Loucy (cell line): Measurements from ENCODE around the gene MAPK8.

ENCODE experiments used
- H2AFZ ChIP-seq: fragments of 200-600 bp; sonication (generic); 2 replicates; pipeline ENCODE4 v1.6.0; 2016; ENCODE audit warnings: antibody characterized with exemption, mild to moderate bottlenecking, low read length, moderate library complexity
- H3F3A ChIP-seq: fragments of 200-600 bp; 2 replicates; pipeline ENCODE4 v1.6.0; 2016; ENCODE audit warnings: antibody characterized with exemption, low read depth, mild to moderate bottlenecking
- H3K27me3 ChIP-seq: fragments of 200-600 bp; sonication (generic); 2 replicates; pipeline ENCODE4 v1.6.1; 2014; ENCODE audit warnings: low read length, mild to moderate bottlenecking; ENCODE audit not compliant: insufficient read depth, poor library complexity, severe bottlenecking
- H3K36me3 ChIP-seq: fragments of 200-600 bp; sonication (generic); 2 replicates; pipeline ENCODE4 v1.6.1; 2016; ENCODE audit warnings: low read length; ENCODE audit not compliant: insufficient read depth
- H3K4me1 ChIP-seq: fragments of 200-600 bp; sonication (generic); 2 replicates; pipeline ENCODE4 v1.5.1; 2014; ENCODE audit warnings: low read length, mild to moderate bottlenecking; ENCODE audit not compliant: insufficient read depth, poor library complexity, severe bottlenecking
- H3K4me2 ChIP-seq: fragments of 200-600 bp; sonication (generic); 2 replicates; pipeline ENCODE4 v1.6.0; 2014; ENCODE audit warnings: antibody characterized with exemption, low read length, low read depth, mild to moderate bottlenecking; ENCODE audit not compliant: poor library complexity, severe bottlenecking
- H3K4me3 ChIP-seq: fragments of 200-600 bp; sonication (generic); 2 replicates; pipeline ENCODE4 v1.5.1; 2014; ENCODE audit warnings: low read length, mild to moderate bottlenecking, mixed read lengths; ENCODE audit not compliant: poor library complexity, severe bottlenecking
- H3K79me2 ChIP-seq: fragments of 200-600 bp; sonication (generic); 2 replicates; pipeline ENCODE4 v1.6.1; 2014; ENCODE audit warnings: low read length; ENCODE audit not compliant: insufficient read depth
- H3K9ac ChIP-seq: fragments of 200-600 bp; sonication (generic); 2 replicates; pipeline ENCODE4 v1.6.0; 2014; ENCODE audit warnings: mild to moderate bottlenecking, low read depth, low read length, moderate library complexity; ENCODE audit not compliant: poor library complexity, severe bottlenecking
- H3K9me2 ChIP-seq: fragments of 200-600 bp; sonication (generic); replicated peaks from 2 replicates; pipeline ENCODE4 v1.6.1; 2016; ENCODE audit warnings: low read depth, low read length, mixed read lengths
- H3K9me3 ChIP-seq: fragments of 200-600 bp; sonication (generic); 2 replicates; pipeline ENCODE4 v1.6.1; 2014; ENCODE audit warnings: mild to moderate bottlenecking, antibody characterized with exemption, low read length, low read depth; ENCODE audit not compliant: insufficient read depth
- H4K20me1 ChIP-seq: fragments of 200-600 bp; sonication (generic); 2 replicates; pipeline ENCODE4 v1.6.0; 2014; ENCODE audit warnings: antibody characterized with exemption, low read length, mild to moderate bottlenecking; ENCODE audit not compliant: insufficient read depth, poor library complexity, severe bottlenecking
- CTCF ChIP-seq: fragments of 200-600 bp; sonication (generic); conservative IDR thresholded peaks from 2 replicates; pipeline ENCODE4 v1.5.1; 2014; ENCODE audit warnings: mild to moderate bottlenecking, antibody characterized with exemption, low read length
- EZH2phosphoT487 ChIP-seq: fragments of 200-600 bp; IDR thresholded peaks from 2 replicates; pipeline ENCODE4 v1.6.1; 2018; ENCODE audit warnings: antibody characterized with exemption, mild to moderate bottlenecking, moderate library complexity, borderline replicate concordance

MAPK8 gene

GRCh38 chr10:48470115-48470892 lies 163.8 kb downstream of the MAPK8 start:
- peaks cover 14% of the 10 kb centered on the region; the same call in 1 of the 2 replicates for H3K79me2 ChIP-seq
- H4K20me1 ChIP-seq: no peaks in the 10 kb centered on the region
- peak overlapping the region; percentile 95 for H3K4me2 ChIP-seq
- TF ChIP-seq CTCF (no peak), EZH2phosphoT487 (no peak)
- H3K4me3 ChIP-seq: peak overlapping the region; percentile 73
- H3K9me2 ChIP-seq: no peaks in the 10 kb centered on the region
- peaks cover 50% of the 10 kb centered on the region for H3K4me1 ChIP-seq
- no peaks in the 10 kb centered on the region for H3K27me3 ChIP-seq
- H2AFZ ChIP-seq: no peak overlapping the region
- no peaks in the 10 kb centered on the region for H3K9me3 ChIP-seq
- H3K9ac ChIP-seq: peak overlapping the region; percentile 97
- H3F3A ChIP-seq: peaks cover 3% of the 10 kb centered on the region; the same call in 1 of the 2 replicates
- no peaks in the 10 kb centered on the region for H3K36me3 ChIP-seq

- H3K4me2 ChIP-seq: peak overlapping the region; percentile 95
- H3K4me1 ChIP-seq: peaks cover 50% of the 10 kb centered on the region
- no peaks in the 10 kb centered on the region for H3K36me3 ChIP-seq
- no peak for TF ChIP-seq CTCF
- no peak for TF ChIP-seq EZH2phosphoT487
- peaks cover 3% of the 10 kb centered on the region; the same call in 1 of the 2 replicates for H3F3A ChIP-seq
- no peaks in the 10 kb centered on the region for H3K27me3 ChIP-seq
- no peaks in the 10 kb centered on the region for H3K9me3 ChIP-seq
- peak overlapping the region; percentile 97 for H3K9ac ChIP-seq
- peaks cover 14% of the 10 kb centered on the region; the same call in 1 of the 2 replicates for H3K79me2 ChIP-seq
- no peak overlapping the region for H2AFZ ChIP-seq
- H3K4me3 ChIP-seq: peak overlapping the region; percentile 73
- H3K9me2 ChIP-seq: no peaks in the 10 kb centered on the region
- H4K20me1 ChIP-seq: no peaks in the 10 kb centered on the region
Observed at GRCh38 chr10:48470893-48471805, 164.7 kb downstream of the MAPK8 start.

DNA sequence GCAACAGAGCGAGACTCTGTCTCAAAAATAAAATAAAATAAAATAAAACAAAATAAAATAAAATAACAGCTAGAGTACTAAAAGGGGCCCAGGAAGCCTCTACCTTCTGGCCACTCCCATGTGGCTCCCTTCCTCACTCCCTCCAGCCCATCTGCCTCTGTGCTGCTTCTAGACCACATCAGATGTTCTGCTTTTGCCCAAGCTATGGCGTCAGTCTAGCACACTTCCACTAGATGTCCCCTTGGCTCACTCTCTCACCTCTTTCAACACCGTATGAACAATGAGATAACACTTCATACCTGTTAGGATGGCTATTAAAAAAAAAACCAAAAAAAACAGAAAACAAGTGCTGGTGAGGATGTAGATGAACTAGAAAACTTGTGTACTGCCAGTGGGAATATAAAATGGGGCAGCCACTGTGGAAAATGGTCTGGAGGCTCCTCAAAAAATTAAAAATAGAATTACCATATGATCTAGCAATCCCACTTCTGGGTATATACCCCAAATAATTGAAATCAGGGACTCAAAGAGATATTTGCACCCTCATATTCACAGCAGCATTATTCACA lies 166.1 kb downstream of the MAPK8 start:
- Histone ChIP-seq H3K36me3 (no peaks in the 10 kb centered on the region), H4K20me1 (no peaks in the 10 kb centered on the region), H3K27me3 (no peaks in the 10 kb centered on the region), H3K4me3 (no peak overlapping the region), H3F3A (peaks cover 3% of the 10 kb centered on the region; the same call in 1 of the 2 replicates), H3K9me2 (no peaks in the 10 kb centered on the region), H3K4me1 (peaks cover 45% of the 10 kb centered on the region), H3K4me2 (no peak overlapping the region), H2AFZ (no peak overlapping the region), H3K9ac (no peak overlapping the region), H3K9me3 (no peaks in the 10 kb centered on the region), H3K79me2 (peaks cover 14% of the 10 kb centered on the region; the same call in 1 of the 2 replicates)
- TF ChIP-seq CTCF (peak; percentile 42), EZH2phosphoT487 (no peak)
